NK-92 (cell line): Measurements from ENCODE around the gene RPTOR.

ENCODE experiments used
- DNase-seq: peaks from one replicate; lab custom pipeline; 2025; ENCODE audit not compliant: unreplicated experiment; lab: John Stamatoyannopoulos, UW

Gene RPTOR

GRCh38 chr17:80939151-80940145, 394.8 kb downstream of the RPTOR start:
- DNase-seq = no peak

- DNase-seq = no peak
Measured at GRCh38 chr17:80940171-80941123, 395.8 kb downstream of the RPTOR start.

GRCh38 chr17:80941171-80941570, 396.5 kb downstream of the RPTOR start:
- DNase-seq = no peak

GRCh38 chr17:80941743-80942422, 397.2 kb downstream of the RPTOR start:
- DNase-seq = no peak

- no peak for DNase-seq
Measured at GRCh38 chr17:80942423-80943345, 398.0 kb downstream of the RPTOR start.

- no peak for DNase-seq
Measured at GRCh38 chr17:80943346-80944145, 398.9 kb downstream of the RPTOR start.

- DNase-seq = no peak
Measured at GRCh38 chr17:80944326-80944725, 399.7 kb downstream of the RPTOR start.

- DNase-seq = no peak
Measured at GRCh38 chr17:80945736-80946135, 401.1 kb downstream of the RPTOR start.

- no peak for DNase-seq
Measured at GRCh38 chr17:80946449-80946848, 401.8 kb downstream of the RPTOR start.

GRCh38 chr17:80947200-80947940, 402.7 kb downstream of the RPTOR start:
- no peak for DNase-seq

- no peak for DNase-seq
Measured at GRCh38 chr17:80948019-80948975, 403.7 kb downstream of the RPTOR start.

- no peak for DNase-seq
Measured at GRCh38 chr17:80948976-80949450, 404.4 kb downstream of the RPTOR start.

- no peak for DNase-seq
Measured at GRCh38 chr17:80949451-80950421, 405.1 kb downstream of the RPTOR start.

- no peak for DNase-seq
Measured at GRCh38 chr17:80950466-80951120, 406.0 kb downstream of the RPTOR start.
